NCI-H1930 (cell line): ENCODE results near the gene PLOD2.

ENCODE experiments used
- DNase-seq, 2 experiments: peaks; one replicate each; lab custom pipeline; 2025; lab: John Stamatoyannopoulos, UW

Gene PLOD2

DNA sequence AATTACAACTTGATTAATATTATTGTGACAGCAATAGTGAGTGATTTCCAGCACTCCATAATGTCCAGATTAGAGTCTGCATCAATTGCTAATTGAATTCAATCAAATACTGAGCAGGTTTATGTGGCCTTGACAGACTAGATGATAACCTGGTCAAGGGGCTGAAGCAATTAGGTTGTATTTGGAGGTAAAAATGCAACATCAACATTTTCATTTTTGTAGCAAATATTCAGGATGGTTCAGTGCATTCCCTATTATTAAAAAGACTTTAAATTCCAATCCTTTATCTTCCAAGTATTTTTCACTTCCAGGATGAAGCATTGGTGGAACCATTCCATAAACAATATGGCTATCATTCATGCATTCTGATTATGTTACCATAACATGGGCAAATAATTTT lies 120.4 kb downstream of the PLOD2 start:
- DNase-seq: no peak

- DNase-seq: no peak
Observed at GRCh38 chr3:146037697-146038096, 123.3 kb downstream of the PLOD2 start.

- DNase-seq: no peak
Observed at GRCh38 chr3:146036281-146036680, 124.7 kb downstream of the PLOD2 start.

GRCh38 chr3:146035366-146035765 lies 125.6 kb downstream of the PLOD2 start:
- DNase-seq: no peak

GRCh38 chr3:146033950-146034349 lies 127.0 kb downstream of the PLOD2 start:
- DNase-seq: no peak

DNA sequence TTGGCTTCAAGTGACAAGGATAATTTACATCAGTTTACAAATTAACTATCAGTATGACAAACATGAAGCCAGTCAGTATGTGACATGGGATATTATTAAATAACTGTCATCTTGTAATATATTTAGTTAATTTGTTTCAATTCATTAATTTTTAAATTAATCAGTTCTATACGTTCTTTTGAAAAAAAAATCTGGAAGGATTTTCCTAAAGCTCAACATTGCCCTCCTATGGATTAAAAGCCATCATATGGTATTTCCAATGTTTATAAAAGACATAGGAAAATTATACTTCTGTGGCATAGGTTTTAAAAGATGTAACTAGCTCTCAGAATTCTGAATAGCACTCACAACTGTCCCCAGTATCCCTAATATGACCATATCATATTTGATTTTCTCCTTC lies 134.4 kb downstream of the PLOD2 start:
- no peak for DNase-seq

GRCh38 chr3:146024260-146024659 lies 136.7 kb downstream of the PLOD2 start:
- DNase-seq: no peak

DNA sequence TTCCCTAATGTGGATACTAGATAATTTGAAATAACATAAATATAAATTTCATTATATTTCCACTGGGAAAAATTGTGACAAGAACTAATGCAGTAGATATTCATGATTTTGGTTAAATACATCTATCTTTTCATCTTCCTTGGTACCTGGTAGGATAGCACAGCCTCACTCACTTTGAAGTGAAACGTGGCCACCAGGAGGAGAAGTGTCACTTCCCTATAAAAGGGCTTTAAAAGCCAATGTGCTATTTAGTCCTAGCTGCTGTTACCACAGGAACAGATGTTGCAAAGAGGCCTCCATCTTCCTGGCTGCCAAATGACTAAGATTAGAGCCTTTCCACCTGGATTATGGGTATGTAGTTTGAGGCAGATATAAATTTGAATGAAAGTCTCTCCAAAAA lies 140.0 kb downstream of the PLOD2 start:
- no peak for DNase-seq

GRCh38 chr3:146019508-146019907 lies 141.5 kb downstream of the PLOD2 start:
- no peak for DNase-seq
